Ovary (tissue), 3 donors: ENCODE data around the gene VAV3.

Experiments
- POLR2A ChIP-seq: fragments of 450-650 bp; IDR thresholded peaks from one replicate; pipeline ENCODE4 v1.6.1; 2017; ENCODE audit warnings: antibody characterized with exemption, mild to moderate bottlenecking, moderate library complexity
- TF ChIP-seq, protein P1 (sequence below), 3 donors: fragments of 450-650 bp in 2 of 3; fragments of 200-600 bp in 1 of 3; IDR thresholded peaks; one replicate each; pipeline versions ENCODE4 v1.5.1 to v1.8.0; 2016 to 2022; ENCODE audit warnings: antibody characterized with exemption in 3 of 3, mild to moderate bottlenecking in 1 of 3
- donor health status: DM: no; HTN: no; CAD: no.

- TF ChIP-seq, protein P1, sequence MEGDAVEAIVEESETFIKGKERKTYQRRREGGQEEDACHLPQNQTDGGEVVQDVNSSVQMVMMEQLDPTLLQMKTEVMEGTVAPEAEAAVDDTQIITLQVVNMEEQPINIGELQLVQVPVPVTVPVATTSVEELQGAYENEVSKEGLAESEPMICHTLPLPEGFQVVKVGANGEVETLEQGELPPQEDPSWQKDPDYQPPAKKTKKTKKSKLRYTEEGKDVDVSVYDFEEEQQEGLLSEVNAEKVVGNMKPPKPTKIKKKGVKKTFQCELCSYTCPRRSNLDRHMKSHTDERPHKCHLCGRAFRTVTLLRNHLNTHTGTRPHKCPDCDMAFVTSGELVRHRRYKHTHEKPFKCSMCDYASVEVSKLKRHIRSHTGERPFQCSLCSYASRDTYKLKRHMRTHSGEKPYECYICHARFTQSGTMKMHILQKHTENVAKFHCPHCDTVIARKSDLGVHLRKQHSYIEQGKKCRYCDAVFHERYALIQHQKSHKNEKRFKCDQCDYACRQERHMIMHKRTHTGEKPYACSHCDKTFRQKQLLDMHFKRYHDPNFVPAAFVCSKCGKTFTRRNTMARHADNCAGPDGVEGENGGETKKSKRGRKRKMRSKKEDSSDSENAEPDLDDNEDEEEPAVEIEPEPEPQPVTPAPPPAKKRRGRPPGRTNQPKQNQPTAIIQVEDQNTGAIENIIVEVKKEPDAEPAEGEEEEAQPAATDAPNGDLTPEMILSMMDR (IDR thresholded peaks at IDR 0.05) = no peak
- TF ChIP-seq POLR2A = no peak
Measured at GRCh38 chr1:107710005-107710404, 255.0 kb downstream of the VAV3 start.
